Measurements from ENCODE around the gene DRD2.

DNA sequence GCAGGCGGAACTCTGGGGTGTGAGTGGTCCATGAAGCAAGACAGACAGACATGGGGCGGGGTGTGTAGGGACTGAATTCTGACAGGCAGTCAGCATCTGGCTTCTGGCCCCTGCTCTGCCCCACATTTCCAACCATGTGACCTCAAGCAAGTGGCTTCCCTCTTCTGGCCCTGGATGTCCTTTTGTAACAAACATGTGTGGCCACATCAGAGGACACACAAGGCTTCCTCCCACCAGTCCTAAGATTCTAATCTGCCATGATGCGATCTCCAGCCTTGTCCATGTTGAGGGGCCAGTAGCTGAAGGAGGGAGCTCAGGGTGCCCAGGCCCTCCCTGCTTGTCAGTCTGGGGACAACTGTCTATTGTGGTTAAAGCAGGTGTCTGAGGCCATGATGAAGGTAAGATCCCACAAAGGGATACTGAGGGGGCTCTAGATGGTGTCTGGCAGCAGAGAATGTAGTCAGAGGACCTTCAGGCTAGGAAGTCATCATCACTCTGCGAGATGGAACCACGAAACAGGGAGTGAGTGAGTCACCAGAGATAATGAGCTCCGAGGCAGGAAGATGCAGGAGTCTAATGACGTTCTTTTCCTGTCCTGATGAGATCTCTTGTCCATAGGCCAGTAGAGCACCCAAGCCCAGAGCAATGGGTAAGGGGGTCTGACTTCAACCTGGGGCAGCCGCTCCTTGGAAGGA, 27.4 kb downstream of the DRD2 start:
- TF ChIP-seq EZH2 (IDR thresholded peaks at IDR 0.05; ENCODE audit: borderline replicate concordance): no peak
- TF ChIP-seq, protein P1, sequence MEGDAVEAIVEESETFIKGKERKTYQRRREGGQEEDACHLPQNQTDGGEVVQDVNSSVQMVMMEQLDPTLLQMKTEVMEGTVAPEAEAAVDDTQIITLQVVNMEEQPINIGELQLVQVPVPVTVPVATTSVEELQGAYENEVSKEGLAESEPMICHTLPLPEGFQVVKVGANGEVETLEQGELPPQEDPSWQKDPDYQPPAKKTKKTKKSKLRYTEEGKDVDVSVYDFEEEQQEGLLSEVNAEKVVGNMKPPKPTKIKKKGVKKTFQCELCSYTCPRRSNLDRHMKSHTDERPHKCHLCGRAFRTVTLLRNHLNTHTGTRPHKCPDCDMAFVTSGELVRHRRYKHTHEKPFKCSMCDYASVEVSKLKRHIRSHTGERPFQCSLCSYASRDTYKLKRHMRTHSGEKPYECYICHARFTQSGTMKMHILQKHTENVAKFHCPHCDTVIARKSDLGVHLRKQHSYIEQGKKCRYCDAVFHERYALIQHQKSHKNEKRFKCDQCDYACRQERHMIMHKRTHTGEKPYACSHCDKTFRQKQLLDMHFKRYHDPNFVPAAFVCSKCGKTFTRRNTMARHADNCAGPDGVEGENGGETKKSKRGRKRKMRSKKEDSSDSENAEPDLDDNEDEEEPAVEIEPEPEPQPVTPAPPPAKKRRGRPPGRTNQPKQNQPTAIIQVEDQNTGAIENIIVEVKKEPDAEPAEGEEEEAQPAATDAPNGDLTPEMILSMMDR (IDR thresholded peaks at IDR 0.05; ENCODE audit: poor library complexity): no peak
- TF ChIP-seq EZH2phosphoT487 (IDR thresholded peaks at IDR 0.05; ENCODE audit: low read depth, severe bottlenecking, unreplicated experiment): no peak
